Smooth muscle cell (in vitro differentiated cells): ENCODE results near the gene SEC22A. TPM values are rescaled to one million over a fixed set of nuclear protein-coding genes. Genes with fewer than 3 reads are reported as not detected.

ENCODE experiments used
- DNase-seq: peaks from one replicate; lab custom pipeline; 2025; ENCODE audit not compliant: unreplicated experiment; lab: John Stamatoyannopoulos, UW
- H2AFZ ChIP-seq: fragments of 200-600 bp; sonication (generic); 2 replicates; pipeline ENCODE4 v1.6.0; 2016; ENCODE audit warnings: antibody characterized with exemption, low read depth, mild to moderate bottlenecking
- H3F3A ChIP-seq: fragments of 200-600 bp; sonication (generic); 2 replicates; pipeline ENCODE4 v1.6.0; 2017; ENCODE audit warnings: antibody characterized with exemption, low read depth
- H3K27ac ChIP-seq: fragments of 200-600 bp; sonication (generic); 2 replicates; pipeline ENCODE4 v1.5.1; 2016; ENCODE audit warnings: low read depth, mild to moderate bottlenecking
- H3K27me3 ChIP-seq: fragments of 200-600 bp; sonication (generic); 2 replicates; pipeline ENCODE4 v1.6.1; 2016; ENCODE audit warnings: low read depth, mild to moderate bottlenecking
- H3K36me3 ChIP-seq: fragments of 200-600 bp; sonication (generic); 2 replicates; pipeline ENCODE4 v1.5.1; 2016; ENCODE audit warnings: low read depth
- H3K4me1 ChIP-seq: fragments of 200-600 bp; sonication (generic); 2 replicates; pipeline ENCODE4 v1.5.1; 2016; ENCODE audit warnings: low read depth
- H3K4me2 ChIP-seq: fragments of 200-600 bp; sonication (generic); 2 replicates; pipeline ENCODE4 v1.6.0; 2016; ENCODE audit warnings: mild to moderate bottlenecking
- H3K4me3 ChIP-seq: fragments of 200-600 bp; sonication (generic); 2 replicates; pipeline ENCODE4 v1.5.1; 2016; ENCODE audit warnings: mild to moderate bottlenecking
- H3K79me2 ChIP-seq: fragments of 200-600 bp; sonication (generic); 2 replicates; pipeline ENCODE4 v1.6.0; 2016; ENCODE audit warnings: low read depth, mild to moderate bottlenecking
- H3K9ac ChIP-seq: fragments of 200-600 bp; sonication (generic); 2 replicates; pipeline ENCODE4 v1.6.0; 2016; ENCODE audit warnings: low read depth
- H3K9me3 ChIP-seq: fragments of 200-600 bp; sonication (generic); replicated peaks from 2 replicates; pipeline ENCODE4 v1.5.1; 2016; ENCODE audit warnings: low read depth
- H4K20me1 ChIP-seq: fragments of 200-600 bp; sonication (generic); 2 replicates; pipeline ENCODE4 v1.6.0; 2016; ENCODE audit warnings: low read depth
- CTCF ChIP-seq: fragments of 200-600 bp; sonication (generic); IDR thresholded peaks from 2 replicates; pipeline ENCODE4 v1.5.1; 2017; ENCODE audit warnings: borderline replicate concordance, mild to moderate bottlenecking, antibody characterized with exemption; ENCODE audit not compliant: insufficient read depth, poor library complexity, severe bottlenecking
- WGBS: methylation state at CpG from one replicate; pipeline ENCODE4 v1.1.7; 2016; ENCODE audit warnings: low lambda C conversion rate; 5-methylcytosine and 5-hydroxymethylcytosine counted together
- polyA plus RNA-seq: library from polyadenylated mRNA; unstranded; fragments of >200 nt; fragmentation: Nextera tagmentation; extraction: Ambion mirVana; gene quantifications from 2 replicates; pipeline ENCODE4 v1.2.1, GENCODE V29; 2016
- total RNA-seq: library from RNA; depleted of rRNA; stranded (reverse); fragments of >200 nt; gene quantifications from 2 replicates; pipeline ENCODE4 v1.2.3, GENCODE V29; 2014

SEC22A gene
- total and polyA plus RNA-seq, 2 experiments from 2014 or later = 30.7 to 34.2 TPM

GRCh38 chr3:123159926-123160635 is 41.7 kb upstream of the SEC22A start:
- no peak overlapping the region for H3K4me3 ChIP-seq
- no peaks in the 10 kb centered on the region for H3K9me3 ChIP-seq
- H3K36me3 ChIP-seq = peaks cover 17% of the 10 kb centered on the region
- H4K20me1 ChIP-seq = no peaks in the 10 kb centered on the region
- no peak overlapping the region for H3K9ac ChIP-seq
- DNase-seq = no peak
- peaks cover 7% of the 10 kb centered on the region for H3K4me1 ChIP-seq
- no peak overlapping the region for H2AFZ ChIP-seq
- no peak overlapping the region for H3K4me2 ChIP-seq
- H3F3A ChIP-seq = no peaks in the 10 kb centered on the region
- no peaks in the 10 kb centered on the region for H3K27me3 ChIP-seq
- no peak for TF ChIP-seq CTCF
- H3K27ac ChIP-seq = no peak overlapping the region
- 85% methylated on average over 9 of the region's 9 CpGs for WGBS
- H3K79me2 ChIP-seq = no peaks in the 10 kb centered on the region

- Histone ChIP-seq H3K27ac (no peak overlapping the region), H3K79me2 (no peaks in the 10 kb centered on the region), H3K9me3 (no peaks in the 10 kb centered on the region), H4K20me1 (no peaks in the 10 kb centered on the region), H3K9ac (no peak overlapping the region), H2AFZ (no peak overlapping the region), H3K4me1 (no peaks in the 10 kb centered on the region), H3F3A (no peaks in the 10 kb centered on the region), H3K27me3 (no peaks in the 10 kb centered on the region), H3K4me2 (no peak overlapping the region), H3K4me3 (no peak overlapping the region), H3K36me3 (peaks cover 21% of the 10 kb centered on the region)
- 100% methylated on average over 7 of the region's 7 CpGs for WGBS
- no peak for DNase-seq
- TF ChIP-seq CTCF = no peak
Observed at GRCh38 chr3:123161167-123161566, 40.6 kb upstream of the SEC22A start.

GRCh38 chr3:123163141-123163540 is 38.6 kb upstream of the SEC22A start:
- Histone ChIP-seq H4K20me1 (no peaks in the 10 kb centered on the region), H3K27me3 (no peaks in the 10 kb centered on the region), H3K4me3 (no peak overlapping the region), H3K4me2 (no peak overlapping the region), H3K27ac (no peak overlapping the region), H2AFZ (no peak overlapping the region), H3F3A (no peaks in the 10 kb centered on the region), H3K4me1 (no peaks in the 10 kb centered on the region), H3K9ac (no peak overlapping the region), H3K79me2 (no peaks in the 10 kb centered on the region), H3K36me3 (peaks cover 21% of the 10 kb centered on the region), H3K9me3 (no peaks in the 10 kb centered on the region)
- no peak for TF ChIP-seq CTCF
- WGBS = 95% methylated on average over 4 of the region's 4 CpGs
- DNase-seq = no peak

- Histone ChIP-seq H3K27me3 (no peaks in the 10 kb centered on the region), H3K9me3 (no peaks in the 10 kb centered on the region), H3K4me1 (no peaks in the 10 kb centered on the region), H3F3A (no peaks in the 10 kb centered on the region), H4K20me1 (no peaks in the 10 kb centered on the region), H3K9ac (no peak overlapping the region), H3K4me3 (no peak overlapping the region), H3K27ac (no peak overlapping the region), H3K4me2 (no peak overlapping the region), H3K36me3 (peaks cover 21% of the 10 kb centered on the region), H3K79me2 (no peaks in the 10 kb centered on the region), H2AFZ (no peak overlapping the region)
- WGBS = 98% methylated on average over 1 of the region's 1 CpG
- DNase-seq = no peak
- TF ChIP-seq CTCF = no peak
Observed at GRCh38 chr3:123165163-123165562, 36.6 kb upstream of the SEC22A start.
